ENCODE data around the gene BCAT1. TPM values are rescaled to one million over a fixed set of nuclear protein-coding genes. Genes with fewer than 3 reads are reported as not detected.

The BCAT1 gene
- total and polyA plus RNA-seq, 2 of the 8 experiments (the other 6 are each of a cell fraction or from before 2014, with no cell fraction given), result 19.7 to 263 TPM

GRCh38 chr12:24810378-24810777 lies 138.5 kb downstream of the BCAT1 start:
- H3K9me3 ChIP-seq (ENCODE audit: insufficient read depth in 2 of 2, low read depth in 1 of 2, low read length in 1 of 2), result no peaks in the 10 kb centered on the region
- DNase-seq (ENCODE audit: low read depth in 1 of 2, low spot score in 2 of 2) (no peak), FAIRE-seq (no peak)
- no peak overlapping the region for H2BK12ac ChIP-seq (ENCODE audit: low read depth, low read length)
- no peak overlapping the region for H3K4ac ChIP-seq (replicated peaks; ENCODE audit: insufficient read length, low read depth, low read length)
- CTCF ChIA-PET (ENCODE audit: partially characterized antibody), result no interaction called here
- no peaks in the 10 kb centered on the region for H3K79me1 ChIP-seq (ENCODE audit: low read depth, low read length)
- H3K23ac ChIP-seq (ENCODE audit: insufficient read length), result no peak overlapping the region
- H3K23me2 ChIP-seq (ENCODE audit: low read depth, low read length), result no peaks in the 10 kb centered on the region
- H4K5ac ChIP-seq (ENCODE audit: insufficient read length, low read depth, low read length), result no peak overlapping the region
- no peaks in the 10 kb centered on the region for H4K20me1 ChIP-seq (replicated peaks in 1 of 2; ENCODE audit: control insufficient read depth in 1 of 2, insufficient read depth in 2 of 2, low read length in 2 of 2)
- no peak overlapping the region for H3K56ac ChIP-seq (replicated peaks; ENCODE audit: insufficient read length, low read depth, low read length)
- no peak overlapping the region for H2BK5ac ChIP-seq (ENCODE audit: low read depth, low read length)
- H2BK20ac ChIP-seq (ENCODE audit: low read length), result no peak overlapping the region
- POLR2A ChIA-PET (ENCODE audit: partially characterized antibody), result interaction anchor here (1.0 to 2.0 kb wide), 3 partner anchors 10 to 15 kb away, joined by 3 to 8 read pairs (median 4); no protein-coding TSS in a partner anchor
- no peaks in the 10 kb centered on the region for H3K79me2 ChIP-seq (ENCODE audit: control insufficient read depth in 1 of 2, insufficient read depth in 2 of 2, low read length in 2 of 2)
- H3K9ac ChIP-seq (replicated peaks in 1 of 4; ENCODE audit: extremely low read depth in 1 of 4, low read depth in 3 of 4, low read length in 3 of 4), result no peak overlapping the region
- no peak overlapping the region for H4K91ac ChIP-seq (replicated peaks; ENCODE audit: insufficient read length, low read length)
- 84% methylated on average over 5 of the region's 5 CpGs; no CpG with 5 or more reads in 1 of the 2 experiments for WGBS, 2 experiments (ENCODE audit: extremely low coverage in 1 of 2, insufficient coverage in 1 of 2, insufficient read length in 1 of 2, insufficient replicate concordance in 2 of 2, low coverage in 1 of 2, low lambda C conversion rate in 2 of 2, missing lambda C conversion rate in 1 of 2)
- no peak overlapping the region for H3K4me2 ChIP-seq (ENCODE audit: insufficient read depth in 1 of 2, low read depth in 2 of 2, low read length in 2 of 2)
- H3K14ac ChIP-seq (ENCODE audit: insufficient read length), result no peak overlapping the region
- H3K4me1 ChIP-seq (replicated peaks in 1 of 4; ENCODE audit: control insufficient read depth in 3 of 4, insufficient read depth in 4 of 4, low read length in 3 of 4), result no peaks in the 10 kb centered on the region
- H2BK15ac ChIP-seq (ENCODE audit: low read length), result no peak overlapping the region
- no peak overlapping the region for H2AFZ ChIP-seq (ENCODE audit: low read length)
- H2AK5ac ChIP-seq (ENCODE audit: low read depth, low read length), result no peak overlapping the region
- no peak overlapping the region for H3K18ac ChIP-seq (ENCODE audit: extremely low read depth, low read length)
- no peak overlapping the region for H2BK120ac ChIP-seq (replicated peaks; ENCODE audit: low read depth, low read length)
- H3K4me3 ChIP-seq (ENCODE audit: extremely low read depth in 1 of 4, insufficient read depth in 2 of 4, low read depth in 3 of 4, low read length in 4 of 4), result no peak overlapping the region
- no peak for TF ChIP-seq SP4 (IDR thresholded peaks at IDR 0.05; ENCODE audit: low read length)
- peak; percentile 13; the same call in 1 of the 2 replicates for TF ChIP-seq POLR2AphosphoS5 (IDR thresholded peaks at IDR 0.05; ENCODE audit: low read depth, low read length)
- no peak for TF ChIP-seq TAF1 (IDR thresholded peaks at IDR 0.05; ENCODE audit: low read depth, low read length)
- H3K36me3 ChIP-seq (ENCODE audit: control insufficient read depth in 2 of 4, insufficient read depth in 4 of 4, low read length in 3 of 4), result peaks cover 0 to 8% (median 4%) of the 10 kb centered on the region in 4 experiments; a peak in 3 of 8 replicates
- H3K27me3 ChIP-seq (replicated peaks in 1 of 4; ENCODE audit: control insufficient read depth in 3 of 4, extremely low read depth in 1 of 4, insufficient read depth in 3 of 4, low read length in 3 of 4), result no peaks in the 10 kb centered on the region
- H3K27ac ChIP-seq (ENCODE audit: low read depth, low read length), result no peak overlapping the region
- H4K8ac ChIP-seq (ENCODE audit: extremely low read depth, insufficient read depth, low read length), result no peak overlapping the region

Data from H1 (cell line).